ENCODE results near the gene POLR2F. TPM values are rescaled to one million over a fixed set of nuclear protein-coding genes. Genes with fewer than 3 reads are reported as not detected.
"Not testable (repeated sequence)": the region's sequence is repeated elsewhere in the genome, so short reads cannot be mapped to it uniquely, and the experiment has no call there.

POLR2F gene
- total RNA-seq, 1 donor from 2014 or later, result 24.7 TPM

DNA sequence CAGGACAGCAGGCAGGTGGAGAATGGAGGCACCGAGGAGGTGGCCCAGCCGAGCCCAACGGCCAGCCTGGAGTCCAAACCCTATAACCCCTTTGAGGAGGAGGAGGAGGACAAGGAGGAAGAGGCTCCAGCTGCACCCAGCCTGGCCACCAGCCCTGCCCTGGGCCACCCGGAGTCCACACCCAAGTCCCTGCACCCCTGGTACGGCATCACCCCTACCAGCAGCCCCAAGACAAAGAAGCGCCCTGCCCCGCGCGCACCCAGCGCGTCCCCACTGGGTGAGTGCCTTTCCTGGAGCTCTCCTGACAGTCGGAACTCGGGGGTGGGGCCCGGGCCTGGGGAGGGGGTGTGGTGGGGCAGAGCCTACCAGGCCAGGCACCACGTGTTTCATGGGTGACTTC lies 27.7 kb upstream of the POLR2F start:
- no peak for DNase-seq

DNA sequence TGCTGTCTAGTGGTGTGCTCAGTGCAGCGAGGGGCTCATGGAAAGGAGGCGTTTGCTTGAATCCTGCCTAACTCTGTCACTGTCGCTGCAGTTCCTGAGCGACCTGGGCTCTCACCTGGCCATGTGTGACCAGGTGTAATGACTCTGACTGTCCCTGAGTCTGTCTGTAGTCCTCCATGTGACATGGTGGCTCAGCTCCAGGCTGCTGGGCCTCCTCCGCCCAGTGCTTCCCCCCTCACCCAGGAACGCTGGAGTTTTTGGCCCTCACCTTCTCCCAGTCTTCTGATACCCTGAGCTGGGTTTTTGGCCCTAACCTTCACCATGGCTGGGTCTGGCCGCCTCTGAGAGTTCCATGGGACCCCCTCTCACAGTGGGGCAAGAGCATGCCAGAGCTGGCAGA lies 27.1 kb upstream of the POLR2F start:
- DNase-seq, result no peak

DNA sequence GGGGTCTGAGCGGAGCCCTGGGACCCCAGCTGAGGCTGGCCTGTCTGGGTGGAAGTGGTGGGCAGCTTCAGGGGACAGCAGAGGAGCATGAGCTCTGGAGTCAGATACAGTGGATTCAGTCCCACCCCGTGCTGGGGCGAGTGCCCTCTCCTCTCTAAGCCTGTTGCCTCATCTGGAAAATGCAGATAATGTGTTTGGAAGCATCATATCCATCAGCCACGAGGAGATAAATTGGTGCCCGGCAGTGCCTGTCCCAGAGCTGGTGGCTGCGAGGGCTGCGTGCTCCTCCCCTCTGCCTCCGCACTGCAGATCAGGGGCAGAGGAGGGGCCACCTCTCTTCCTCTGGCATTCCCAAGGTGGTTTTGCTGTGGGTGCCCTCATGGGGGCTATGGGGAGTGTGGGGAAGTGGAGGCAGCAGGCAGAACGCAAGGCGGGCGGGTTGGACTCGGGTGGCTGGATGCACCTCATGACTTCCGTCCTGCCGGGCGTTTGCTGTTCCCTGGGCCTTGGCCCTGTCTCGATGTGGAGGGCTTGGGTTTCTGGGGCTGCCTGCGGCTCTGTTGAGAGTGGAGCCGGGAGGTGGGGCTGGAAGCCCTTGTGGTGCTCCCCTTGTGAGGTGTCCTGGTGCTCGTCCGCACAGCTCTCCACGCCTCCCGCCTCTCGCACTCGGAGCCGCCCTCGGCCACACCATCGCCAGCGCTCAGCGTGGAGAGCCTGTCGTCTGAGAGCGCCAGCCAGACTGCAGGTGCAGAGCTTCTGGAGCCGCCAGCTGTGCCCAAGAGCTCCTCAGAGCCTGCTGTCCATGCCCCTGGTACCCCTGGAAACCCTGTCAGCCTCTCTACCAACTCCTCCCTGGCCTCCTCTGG lies 26.5 kb upstream of the POLR2F start:
- no peak for DNase-seq

- DNase-seq, result no peak
Measured at GRCh38 chr22:37927637-37927936, 25.9 kb upstream of the POLR2F start.

DNA sequence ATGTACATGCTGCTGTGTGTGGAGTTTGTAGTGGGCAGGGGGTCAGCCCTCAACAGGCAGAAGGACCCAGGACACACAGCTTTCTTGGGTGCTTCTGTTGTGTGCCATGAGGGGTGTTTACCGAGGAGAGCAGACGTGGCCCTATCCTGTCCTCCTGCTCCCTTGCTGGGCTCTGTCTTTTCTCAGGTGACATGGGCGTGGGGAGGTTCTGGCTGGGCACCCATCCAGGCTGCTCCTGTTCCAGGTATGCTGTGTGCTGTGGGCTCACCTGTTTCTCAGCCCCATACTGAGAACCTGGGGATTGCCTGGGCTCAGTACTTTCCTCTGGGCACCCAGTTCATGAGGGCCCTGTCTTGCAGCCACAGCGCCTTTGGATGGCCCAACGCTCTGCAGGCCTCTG lies 24.1 kb upstream of the POLR2F start:
- DNase-seq, result no peak

DNA sequence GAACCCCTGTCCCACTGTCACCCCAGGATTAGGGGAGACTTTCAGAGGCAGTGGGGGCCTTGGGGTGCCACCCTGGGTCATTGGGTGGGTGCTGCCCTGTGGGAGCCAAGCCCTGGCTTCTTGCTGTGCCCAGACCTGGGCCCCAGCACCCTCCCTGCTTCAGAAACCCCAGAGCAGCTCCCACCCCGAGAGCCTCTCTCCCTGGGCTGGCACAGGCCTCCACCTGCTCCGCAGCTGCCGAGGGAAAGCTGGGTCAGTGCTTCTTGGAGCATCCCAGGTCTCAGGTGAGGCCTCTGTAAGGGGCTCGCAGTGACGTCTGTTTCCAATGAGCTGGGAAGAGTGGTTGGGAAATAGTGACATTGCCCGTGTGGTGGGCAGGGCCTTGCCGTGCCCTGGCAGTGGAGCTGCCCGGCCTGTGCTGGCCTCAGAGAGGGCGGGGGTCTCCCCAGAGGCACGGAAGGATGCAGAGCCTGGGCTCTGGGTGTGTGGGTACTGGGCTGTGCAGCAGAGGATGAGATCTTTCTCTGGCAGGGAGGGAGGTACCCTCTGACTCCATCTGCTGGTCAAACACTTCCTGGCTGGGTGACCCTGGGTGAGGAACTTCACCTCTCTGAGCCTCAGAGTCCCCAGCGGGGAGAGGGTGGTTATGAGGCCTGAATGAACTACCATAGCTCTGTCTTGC lies 23.1 kb upstream of the POLR2F start:
- no peak for DNase-seq

DNA sequence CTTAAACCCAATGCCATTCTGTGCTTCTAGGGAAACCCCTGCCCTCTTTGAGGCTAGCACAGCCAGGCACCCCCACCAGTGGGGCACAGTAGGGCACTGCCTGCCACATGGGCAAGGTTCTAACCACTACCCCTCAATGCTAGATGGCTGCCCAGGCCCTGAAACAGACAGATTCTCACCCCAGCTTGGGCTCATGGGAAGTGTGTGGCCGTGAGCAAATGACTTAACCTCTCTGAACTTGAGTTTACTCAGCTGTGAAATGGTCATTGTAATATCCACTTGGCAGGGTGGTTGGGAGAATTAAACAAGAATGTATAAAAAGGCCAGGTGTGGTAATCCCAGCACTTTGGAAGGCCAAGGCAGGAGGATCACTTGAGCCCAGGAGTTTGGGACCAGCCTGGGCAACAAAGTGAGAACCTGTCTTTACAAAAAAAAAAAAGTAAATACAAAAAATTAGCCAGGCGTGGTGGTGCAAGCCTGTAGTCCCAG lies 22.5 kb upstream of the POLR2F start:
- no peak for DNase-seq

DNA sequence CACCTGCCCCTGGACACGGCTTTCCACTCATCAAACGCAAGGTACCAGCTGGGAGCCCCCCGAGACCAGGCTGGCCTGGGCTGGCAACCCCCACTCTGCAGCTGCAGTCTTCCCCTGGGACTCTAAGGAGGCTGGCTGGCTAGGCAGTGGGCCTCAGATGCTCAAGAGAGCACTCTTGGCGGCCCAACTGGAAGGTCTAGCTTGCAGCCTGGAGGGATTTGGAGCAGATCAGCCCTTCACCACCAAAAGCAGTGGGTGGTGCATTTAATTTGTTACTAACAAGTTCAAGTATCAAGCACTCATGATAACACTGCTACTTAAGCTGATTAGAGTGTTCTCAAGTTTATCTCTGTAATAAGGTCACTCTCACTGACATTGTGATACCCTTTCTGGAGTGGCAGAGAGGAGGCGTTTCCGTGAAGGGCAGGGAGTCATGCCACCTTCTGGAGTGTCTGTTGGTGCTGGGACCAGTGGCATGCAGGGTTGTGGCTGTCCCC lies 21.6 kb upstream of the POLR2F start:
- no peak for DNase-seq

- no peak for DNase-seq
Measured at GRCh38 chr22:37932401-37932800, 21.1 kb upstream of the POLR2F start.

DNA sequence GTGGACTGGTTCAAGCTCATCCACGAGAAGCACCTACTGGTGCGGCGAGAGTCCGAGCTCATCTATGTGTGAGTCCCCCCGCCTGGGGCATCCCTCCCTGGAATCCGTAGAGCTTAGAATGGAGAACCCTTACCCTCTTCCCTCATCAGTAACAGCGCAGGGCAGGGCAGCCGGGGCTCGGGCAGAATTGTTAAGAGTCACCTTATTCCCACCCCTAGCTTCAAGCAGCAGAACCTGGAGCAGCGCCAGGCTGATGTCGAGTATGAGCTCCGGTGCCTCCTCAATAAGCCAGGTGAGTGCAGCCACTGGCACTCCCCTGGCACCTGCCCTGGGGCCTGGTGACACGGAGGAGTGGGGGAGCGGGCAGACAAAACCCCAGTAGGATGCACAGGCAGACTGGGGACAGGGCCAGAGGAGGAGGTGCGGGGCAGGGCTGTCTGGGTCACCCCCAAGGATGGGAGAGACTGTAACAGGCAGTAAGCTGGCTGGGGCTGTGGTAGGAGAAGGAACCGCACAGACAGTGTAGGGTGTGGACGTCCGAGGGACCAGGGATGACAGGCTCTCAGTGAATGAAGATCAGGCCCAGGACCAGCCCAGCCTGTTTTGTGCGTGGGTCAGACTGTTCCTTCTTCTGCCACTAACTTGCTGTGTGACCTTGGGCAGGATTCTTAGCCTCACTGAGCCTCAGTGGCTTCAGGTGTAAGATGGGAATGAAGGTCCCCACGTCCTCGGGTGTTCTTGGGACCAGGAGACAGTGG lies 20.5 kb upstream of the POLR2F start:
- no peak for DNase-seq

GRCh38 chr22:37933711-37934376 lies 19.7 kb upstream of the POLR2F start:
- peak; percentile 87 for DNase-seq

DNA sequence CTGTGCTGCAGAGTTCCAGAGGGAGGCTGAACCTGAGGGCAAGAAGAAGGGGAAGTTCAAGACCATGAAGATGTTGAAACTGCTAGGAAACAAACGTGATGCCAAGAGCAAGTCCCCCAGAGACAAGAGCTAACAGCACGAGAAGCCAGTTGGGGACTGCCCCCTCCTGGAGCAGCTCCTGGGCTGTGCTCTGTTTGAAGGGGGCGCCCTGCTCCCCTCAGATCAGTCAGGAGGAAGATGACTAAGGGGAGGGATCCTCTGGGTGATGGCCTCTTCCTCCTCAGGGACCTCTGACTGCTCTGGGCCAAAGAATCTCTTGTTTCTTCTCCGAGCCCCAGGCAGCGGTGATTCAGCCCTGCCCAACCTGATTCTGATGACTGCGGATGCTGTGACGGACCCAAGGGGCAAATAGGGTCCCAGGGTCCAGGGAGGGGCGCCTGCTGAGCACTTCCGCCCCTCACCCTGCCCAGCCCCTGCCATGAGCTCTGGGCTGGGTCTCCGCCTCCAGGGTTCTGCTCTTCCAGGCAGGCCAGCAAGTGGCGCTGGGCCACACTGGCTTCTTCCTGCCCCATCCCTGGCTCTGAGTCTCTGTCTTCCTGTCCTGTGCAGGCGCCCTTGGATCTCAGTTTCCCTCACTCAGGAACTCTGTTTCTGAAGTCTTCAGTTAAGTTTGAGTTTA lies 12.7 kb upstream of the POLR2F start:
- DNase-seq, result no peak

DNA sequence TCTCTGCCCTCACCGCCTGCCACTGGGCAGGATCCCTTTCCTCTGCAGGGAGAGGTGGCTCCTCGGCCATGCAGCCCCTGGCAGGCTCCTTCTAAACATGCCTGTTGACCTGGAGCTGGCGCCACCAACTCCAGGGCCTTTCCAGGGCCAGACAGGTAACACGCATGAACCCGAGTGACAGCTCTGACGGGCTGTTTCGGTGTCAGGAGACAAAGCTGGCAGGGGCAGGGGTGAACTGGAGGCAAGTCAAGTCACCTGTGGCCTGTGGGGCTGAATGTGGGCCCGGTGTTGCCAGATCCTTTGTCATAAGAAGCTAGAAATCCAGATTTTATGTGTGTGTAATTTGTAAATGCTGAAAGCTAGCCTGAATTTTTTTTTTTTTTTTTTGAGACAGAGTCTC lies 11.4 kb upstream of the POLR2F start:
- DNase-seq, result no peak

GRCh38 chr22:37943136-37943824 lies 10.2 kb upstream of the POLR2F start:
- no peak for DNase-seq

DNA sequence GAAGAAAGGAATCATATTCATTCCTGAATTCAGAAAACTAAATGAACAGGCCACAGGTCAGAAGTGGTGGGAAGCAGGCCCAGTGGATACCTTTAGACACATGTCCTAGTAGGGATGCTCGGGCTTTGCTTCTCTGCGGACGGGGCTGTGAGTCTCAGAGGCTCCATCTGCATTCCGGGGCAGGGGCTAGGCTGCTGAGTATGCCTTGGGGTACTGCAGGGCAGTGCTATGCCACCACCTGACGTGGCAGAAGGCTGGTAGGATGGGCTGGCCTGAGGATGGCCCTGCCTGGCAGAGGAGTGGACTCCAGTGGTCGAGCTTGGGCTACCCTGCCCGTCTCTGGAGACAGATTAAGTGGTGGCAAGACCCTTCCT lies 9.7 kb upstream of the POLR2F start:
- DNase-seq, result no peak

DNA sequence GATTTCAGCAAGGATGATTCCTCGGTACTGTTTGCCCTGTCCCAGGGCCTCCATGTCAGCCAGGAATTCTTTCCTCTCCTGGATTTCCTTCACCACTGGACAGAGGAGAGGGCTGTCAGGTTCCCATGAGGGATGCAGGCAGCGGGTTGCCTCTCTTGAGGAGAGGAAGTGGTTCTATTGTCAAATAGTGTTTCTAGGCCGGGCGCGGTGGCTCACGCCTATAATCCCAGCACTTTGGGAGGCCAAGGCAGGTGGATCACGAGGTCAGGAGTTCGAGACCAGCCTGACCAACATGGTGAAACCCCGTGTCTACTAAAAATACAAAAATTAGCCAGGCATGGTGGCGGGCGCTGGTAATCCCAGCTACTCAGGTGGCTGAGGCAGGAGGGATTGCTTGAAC lies 9.1 kb upstream of the POLR2F start:
- not testable (repeated sequence) for DNase-seq

DNA sequence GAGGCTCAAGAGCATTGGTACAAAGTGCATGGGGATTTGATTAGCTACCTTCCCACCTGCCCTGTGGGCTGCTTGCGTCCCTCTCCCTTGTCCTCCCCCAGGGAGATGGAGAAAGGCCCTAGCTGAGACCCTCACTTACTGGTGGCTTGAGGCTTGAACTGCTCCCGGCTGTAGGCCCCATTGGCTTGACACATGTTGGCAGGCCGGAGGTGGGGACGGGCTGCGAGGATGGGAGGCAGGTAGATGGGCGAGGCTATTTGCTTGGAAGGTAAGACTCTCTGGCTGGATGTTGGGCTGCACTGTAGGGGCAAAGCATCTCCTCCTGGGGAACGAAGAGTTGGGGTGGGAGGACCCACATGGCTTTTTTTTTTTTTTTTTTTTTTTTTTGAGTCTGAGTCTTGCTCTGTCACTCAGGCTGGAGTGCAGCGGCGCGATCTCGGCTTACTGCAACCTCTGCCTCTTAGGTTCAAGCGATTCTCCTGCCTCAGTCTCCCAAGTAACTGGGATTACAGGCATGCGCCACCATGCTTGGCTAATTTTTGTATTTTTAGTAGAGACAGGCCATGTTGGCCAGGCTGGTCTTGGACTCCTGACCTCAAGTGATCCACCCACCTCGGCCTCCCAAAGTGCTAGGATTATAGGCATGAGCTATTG lies 6.2 kb upstream of the POLR2F start:
- not testable (repeated sequence) for DNase-seq

GRCh38 chr22:37951305-37951704 lies 2.2 kb upstream of the POLR2F start:
- no peak for DNase-seq

- not testable (repeated sequence) for DNase-seq
Measured at GRCh38 chr22:37952629-37953028, 870 bp upstream of the POLR2F start.

DNA sequence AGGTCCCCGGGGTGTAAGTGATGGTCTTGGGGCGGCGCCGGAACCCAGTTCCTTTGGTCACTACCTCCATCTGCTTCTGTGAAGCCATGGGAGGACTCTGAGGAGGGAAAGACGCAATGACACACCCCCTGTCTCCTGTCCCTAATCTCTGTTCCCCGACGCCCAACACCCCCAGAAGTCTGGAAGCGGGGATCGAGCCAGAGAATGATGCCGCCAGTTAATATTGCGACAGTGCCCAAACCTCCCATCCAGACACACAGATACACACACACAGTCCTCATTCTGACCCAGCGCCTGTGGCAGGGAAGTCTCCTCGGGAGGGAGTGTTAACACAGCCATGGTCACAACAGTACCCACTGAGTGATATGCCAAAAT lies 450 bp upstream of the POLR2F start:
- DNase-seq, result no peak

DNA sequence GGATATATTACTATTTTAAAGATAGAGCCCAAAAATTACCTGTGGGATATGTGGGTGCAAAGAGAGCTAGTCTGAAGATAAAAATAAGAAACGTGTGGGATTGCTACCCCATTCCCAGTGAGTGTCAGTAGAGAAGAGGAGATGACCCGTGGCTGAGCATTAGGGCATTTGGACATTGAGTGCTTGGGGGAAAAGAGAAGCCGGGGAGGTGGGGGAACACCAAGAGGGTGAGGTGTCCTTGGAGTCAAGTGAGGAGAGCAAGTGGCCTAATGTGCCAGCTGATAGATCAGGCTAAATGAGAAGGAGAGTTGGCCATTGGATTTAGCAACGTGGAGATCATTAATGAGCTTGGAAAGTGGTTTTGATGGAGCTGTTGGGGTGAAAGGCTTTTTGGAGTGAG lies 1.2 kb downstream of the POLR2F start:
- DNase-seq, result no peak
